Measurements from ENCODE around the gene TMEM141.
"Not testable (repeated sequence)": the region's sequence is repeated elsewhere in the genome, so short reads cannot be mapped to it uniquely, and the experiment has no call there.

Gene TMEM141

GRCh38 chr9:136835932-136836904, 45.1 kb downstream of the TMEM141 start:
- no peak for DNase-seq

DNA sequence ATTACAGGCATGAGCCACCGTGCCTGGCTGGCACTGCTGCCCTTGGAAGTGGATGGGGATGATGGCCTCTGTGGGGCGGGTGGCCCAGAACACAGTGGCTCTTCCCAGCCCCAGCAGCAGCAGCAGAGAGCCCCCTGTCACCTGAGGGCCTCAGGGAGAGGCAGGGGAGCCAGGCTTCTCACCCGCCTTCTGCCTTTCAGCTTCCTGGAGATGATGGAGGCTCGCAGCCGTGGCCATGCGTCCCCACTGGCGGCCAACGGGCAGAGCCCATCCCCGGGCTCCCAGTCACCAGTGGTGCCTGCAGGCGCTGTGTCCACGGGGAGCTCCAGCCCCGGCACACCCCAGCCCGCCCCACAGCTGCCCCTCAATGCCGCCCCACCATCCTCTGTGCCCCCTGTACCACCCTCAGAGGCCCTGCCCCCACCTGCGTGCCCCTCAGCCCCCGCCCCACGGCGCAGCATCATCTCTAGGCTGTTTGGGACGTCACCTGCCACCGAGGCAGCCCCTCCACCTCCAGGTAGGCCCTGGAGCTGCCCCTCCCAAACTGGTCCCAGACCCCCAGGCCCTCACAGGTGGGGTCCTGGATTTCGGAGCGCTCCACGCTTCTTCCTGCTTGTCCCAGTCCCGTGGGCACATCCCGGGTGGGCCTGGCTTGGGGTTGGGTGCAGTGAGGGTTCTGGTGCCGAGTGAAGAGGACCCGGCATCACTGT, 46.2 kb downstream of the TMEM141 start:
- DNase-seq, result no peak

- not testable (repeated sequence) for DNase-seq
Observed at GRCh38 chr9:136837856-136838277, 46.7 kb downstream of the TMEM141 start.

- no peak for DNase-seq
Observed at GRCh38 chr9:136838314-136839228, 47.4 kb downstream of the TMEM141 start.

GRCh38 chr9:136839229-136840139, 48.3 kb downstream of the TMEM141 start:
- no peak for DNase-seq

DNA sequence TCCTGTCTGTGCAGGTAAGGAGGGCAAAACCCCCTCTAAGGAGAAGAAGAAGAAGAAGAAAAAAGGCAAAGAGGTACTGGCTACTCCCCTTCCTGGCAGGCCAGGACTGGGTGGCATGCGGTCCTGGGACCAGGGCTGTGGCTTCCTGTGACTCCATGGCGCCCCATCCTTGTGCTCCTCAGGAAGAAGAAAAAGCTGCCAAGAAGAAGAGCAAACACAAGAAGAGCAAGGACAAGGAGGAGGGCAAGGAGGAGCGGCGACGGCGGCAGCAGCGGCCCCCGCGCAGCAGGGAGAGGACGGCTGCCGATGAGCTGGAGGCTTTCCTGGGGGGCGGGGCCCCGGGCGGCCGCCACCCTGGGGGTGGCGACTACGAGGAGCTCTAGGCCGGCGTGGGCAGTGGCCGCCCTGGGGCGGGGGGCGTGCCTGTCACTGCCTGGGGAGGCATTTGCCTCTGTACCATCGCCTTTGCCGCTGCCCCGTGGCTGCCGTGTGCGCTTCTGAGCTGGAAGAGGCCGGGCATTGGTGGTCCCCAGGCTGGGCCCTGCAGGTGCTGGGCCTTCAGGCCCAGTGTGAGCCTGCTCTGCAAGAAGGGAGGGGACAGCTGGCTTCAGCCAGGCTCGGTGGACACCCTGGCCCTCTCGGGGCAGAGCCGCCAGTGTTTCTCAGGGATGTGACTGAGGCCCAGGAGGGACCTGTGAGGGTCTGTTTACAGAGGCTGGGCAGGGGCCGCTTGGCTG, 49.2 kb downstream of the TMEM141 start:
- DNase-seq, result no peak

GRCh38 chr9:136840877-136841645, 49.9 kb downstream of the TMEM141 start:
- DNase-seq, result no peak

- not testable (repeated sequence) for DNase-seq
Observed at GRCh38 chr9:136841646-136842379, 50.7 kb downstream of the TMEM141 start.

DNA sequence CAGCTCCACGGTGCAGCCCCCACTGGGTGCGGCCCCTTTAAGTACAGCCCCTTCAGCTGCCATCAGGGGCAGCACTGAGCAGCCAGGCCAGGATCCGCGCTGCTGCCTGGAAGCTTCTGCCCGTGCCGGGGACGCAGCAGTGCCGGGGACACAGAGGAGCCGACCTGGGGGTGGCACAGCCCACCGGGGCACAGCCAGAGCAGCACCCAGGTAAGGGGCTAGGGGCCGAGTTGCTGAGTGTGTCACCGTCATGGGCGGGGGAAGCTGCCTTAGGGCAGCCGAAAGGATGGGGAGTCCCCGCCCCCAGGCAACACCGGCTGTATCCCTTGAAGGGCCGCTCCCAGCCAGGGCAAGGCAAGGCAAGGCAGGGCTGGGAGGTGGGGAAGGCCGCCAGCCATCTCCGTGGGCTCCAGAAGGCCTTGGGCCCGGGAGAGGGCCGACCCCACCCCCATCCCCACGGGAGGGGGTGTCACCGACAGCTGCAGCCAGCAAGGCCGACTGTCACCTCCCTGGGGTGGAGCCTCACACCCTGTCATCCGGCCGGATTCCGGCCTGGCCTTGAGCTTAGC, 51.3 kb downstream of the TMEM141 start, which contains the start of gene AJM1:
TSS of gene AJM1 (plus strand) at position 99 of the 569 bp plus-strand sequence. CDS start 1,937 bp downstream, outside the sequence.
- DNase-seq, result peak; percentile 71

Data from T-helper 9 cell (primary cell).